HG02678 (cell line): ENCODE data around the gene UTP3.
"Not testable (repeated sequence)": the region's sequence is repeated elsewhere in the genome, so short reads cannot be mapped to it uniquely, and the experiment has no call there.

Experiments used
- ATAC-seq: cut with Tn5 transposase; IDR thresholded peaks from one replicate; pipeline ENCODE4 v1.9.1; 2021; ENCODE audit warnings: mild to moderate bottlenecking, moderate library complexity; ENCODE audit not compliant: unreplicated experiment

The UTP3 gene

GRCh38 chr4:70682142-70682541 is 6.2 kb upstream of the UTP3 start:
- ATAC-seq: not testable (repeated sequence)

GRCh38 chr4:70687392-70687791 is 940 bp upstream of the UTP3 start:
- ATAC-seq: no peak

DNA sequence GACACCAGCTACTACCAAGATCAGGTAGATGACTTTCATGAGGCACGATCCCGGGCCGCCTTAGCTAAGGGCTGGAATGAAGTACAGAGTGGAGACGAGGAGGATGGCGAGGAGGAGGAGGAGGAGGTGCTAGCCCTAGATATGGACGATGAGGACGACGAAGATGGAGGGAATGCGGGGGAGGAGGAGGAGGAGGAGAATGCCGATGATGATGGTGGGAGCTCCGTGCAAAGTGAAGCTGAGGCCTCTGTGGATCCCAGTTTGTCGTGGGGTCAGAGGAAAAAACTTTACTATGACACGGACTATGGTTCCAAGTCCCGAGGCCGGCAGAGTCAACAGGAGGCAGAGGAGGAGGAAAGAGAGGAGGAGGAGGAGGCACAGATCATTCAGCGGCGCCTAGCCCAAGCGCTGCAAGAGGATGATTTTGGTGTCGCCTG is 481 bp downstream of the UTP3 start:
- peak; percentile 0 for ATAC-seq

- ATAC-seq: no peak
These were observed 3.3 kb downstream of the UTP3 start for GRCh38 chr4:70691661-70692060.

DNA sequence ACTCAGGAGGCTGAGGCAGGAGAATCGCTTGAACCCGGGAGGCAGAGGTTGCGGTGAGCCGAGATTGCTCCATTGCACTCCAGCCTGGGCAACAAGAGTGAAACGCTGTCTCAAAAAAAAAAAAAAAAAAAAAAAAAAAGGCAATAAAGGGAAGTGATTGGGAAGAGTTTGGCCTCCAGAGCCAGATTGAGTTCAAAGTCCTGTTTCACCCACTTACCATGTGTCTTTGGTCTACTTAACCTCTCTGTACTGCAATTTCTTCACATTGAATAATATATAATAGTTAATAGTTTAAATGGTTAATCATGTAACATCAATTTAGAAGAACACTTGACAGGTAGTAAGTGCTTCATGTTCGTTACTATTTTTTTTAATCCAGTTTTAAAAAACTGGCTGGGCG is 6.3 kb downstream of the UTP3 start:
- ATAC-seq: not testable (repeated sequence)

GRCh38 chr4:70698435-70698834 is 10.1 kb downstream of the UTP3 start:
- not testable (repeated sequence) for ATAC-seq

- no peak for ATAC-seq
These were observed 12.4 kb downstream of the UTP3 start for GRCh38 chr4:70700712-70701111.

DNA sequence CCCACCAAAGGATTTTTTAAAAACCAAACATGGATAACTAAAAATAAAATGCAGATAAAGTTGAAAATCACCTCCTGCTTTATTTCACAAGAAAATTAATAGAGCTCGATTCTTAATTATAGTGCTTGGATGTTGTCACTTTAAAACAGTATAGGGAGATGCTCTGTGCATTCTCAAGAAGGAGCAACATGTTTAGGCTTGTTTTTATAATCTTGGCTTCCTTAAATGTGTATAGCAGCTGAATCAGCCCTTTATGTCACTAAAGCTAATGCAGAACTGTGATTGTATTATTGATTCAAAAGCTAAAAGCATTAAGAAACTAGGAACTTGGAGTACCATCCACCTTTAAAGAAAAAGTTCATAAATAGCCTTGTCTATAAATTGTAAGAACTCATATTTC is 12.9 kb downstream of the UTP3 start:
- ATAC-seq: no peak

DNA sequence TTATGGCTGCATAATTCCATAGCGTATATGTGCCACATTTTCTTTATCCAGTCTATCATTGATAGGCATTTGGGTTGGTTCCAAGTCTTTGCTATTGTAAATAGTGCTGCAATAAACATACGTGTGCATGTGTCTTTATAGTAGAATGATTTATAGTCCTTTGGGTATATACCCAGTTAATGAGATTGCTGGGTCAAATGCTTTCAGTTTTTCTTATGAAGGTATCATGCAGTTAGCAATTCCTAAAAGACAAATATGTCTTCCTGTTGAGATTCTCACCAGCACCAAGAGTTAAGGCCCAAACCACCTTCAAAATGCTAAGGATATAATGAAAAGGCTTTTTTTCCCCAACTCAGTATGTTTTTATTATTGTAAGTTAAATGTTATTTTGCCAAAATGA is 14.3 kb downstream of the UTP3 start:
- ATAC-seq: not testable (repeated sequence)

GRCh38 chr4:70703619-70704214 is 15.4 kb downstream of the UTP3 start:
- no peak for ATAC-seq

DNA sequence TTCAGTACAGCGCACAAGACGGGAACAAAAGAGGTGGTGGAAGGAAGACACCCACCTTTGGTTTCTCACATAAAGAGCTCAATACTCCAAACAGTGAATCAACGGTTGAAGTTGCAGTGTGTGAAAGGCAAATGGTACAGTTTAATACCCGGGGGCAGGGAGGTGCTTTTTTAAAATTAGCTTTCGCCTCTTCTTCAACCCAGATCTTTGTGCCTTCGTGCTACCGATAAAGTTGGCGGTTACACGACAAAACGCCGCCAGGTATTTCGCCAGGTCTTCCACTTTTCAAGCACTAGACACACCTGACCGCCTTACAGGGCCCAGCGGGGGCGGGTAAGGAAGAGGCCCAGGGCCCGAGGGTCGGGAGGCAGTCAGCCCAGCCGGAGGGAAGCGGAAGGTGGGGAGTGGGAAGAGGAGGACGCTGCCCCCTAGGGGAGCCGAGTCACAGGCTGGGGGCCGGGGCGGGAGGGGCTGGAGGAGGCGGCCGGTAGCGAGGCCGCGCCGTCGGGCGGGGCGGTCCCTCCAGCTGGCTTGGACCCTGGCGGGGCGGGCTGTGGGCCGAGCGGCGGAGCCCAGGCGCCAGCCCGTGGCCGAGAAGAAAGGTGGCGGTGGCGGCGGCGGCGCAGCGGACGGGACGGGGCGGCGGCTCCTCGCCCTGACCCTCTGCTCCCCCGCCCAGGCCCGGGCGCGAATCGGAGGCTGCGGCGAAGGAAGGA is 16.0 kb downstream of the UTP3 start:
- peak; percentile 65 for ATAC-seq

DNA sequence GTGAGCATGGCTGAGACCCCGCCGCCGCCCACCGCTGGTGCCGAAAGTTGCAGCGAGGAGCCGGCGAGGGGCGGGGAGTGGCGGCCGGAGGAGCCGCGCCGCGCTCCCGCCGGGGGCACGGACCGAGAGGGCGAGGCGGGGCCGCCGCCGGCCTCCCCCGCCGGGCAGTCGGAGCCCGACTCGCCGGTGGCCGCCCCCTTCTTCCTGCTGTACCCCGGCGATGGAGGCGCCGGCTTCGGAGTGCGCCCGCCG is 16.5 kb downstream of the UTP3 start:
- peak; percentile 37 for ATAC-seq

DNA sequence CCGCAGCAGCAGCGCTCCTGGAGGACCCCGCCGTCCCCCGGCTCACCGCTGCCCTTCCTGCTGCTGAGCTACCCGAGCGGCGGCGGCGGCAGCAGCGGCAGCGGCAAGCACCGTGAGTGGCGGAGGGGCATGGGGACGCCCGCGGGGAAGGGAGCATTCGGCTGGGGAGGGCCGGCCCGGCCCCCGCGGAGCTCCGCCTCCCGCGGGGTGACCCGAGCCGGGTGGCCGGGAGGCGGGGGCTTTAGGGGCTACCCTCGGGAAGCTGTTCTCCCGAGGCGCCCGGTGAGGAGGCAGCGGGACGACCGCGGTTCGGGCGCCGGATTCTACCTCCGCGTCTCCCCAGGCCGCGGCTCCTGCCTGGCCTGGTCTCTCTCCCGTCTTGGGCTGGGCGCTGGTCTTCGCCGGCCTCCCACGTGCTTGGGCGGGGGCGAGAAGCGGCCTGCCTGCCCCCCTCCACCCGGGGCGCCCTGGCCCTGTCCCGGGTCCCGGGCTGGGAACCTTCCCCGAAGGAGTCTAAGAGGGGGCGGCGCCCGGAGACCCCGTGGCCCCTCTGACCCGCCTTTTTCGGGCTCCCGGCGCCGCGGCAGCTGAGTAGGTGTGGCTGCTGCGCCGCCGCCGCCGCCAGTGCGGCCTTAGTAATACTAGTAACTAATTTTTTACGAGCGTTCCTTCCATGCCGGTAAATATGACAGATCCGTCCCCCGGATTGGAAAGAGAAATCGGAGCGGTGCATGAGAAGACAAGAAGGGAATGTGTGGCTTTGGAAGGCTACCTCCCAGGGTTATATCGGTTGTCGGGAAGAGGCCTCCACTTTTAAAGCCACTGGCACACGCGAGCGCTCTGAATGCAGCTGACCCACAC is 17.1 kb downstream of the UTP3 start:
- ATAC-seq: peak; percentile 59

DNA sequence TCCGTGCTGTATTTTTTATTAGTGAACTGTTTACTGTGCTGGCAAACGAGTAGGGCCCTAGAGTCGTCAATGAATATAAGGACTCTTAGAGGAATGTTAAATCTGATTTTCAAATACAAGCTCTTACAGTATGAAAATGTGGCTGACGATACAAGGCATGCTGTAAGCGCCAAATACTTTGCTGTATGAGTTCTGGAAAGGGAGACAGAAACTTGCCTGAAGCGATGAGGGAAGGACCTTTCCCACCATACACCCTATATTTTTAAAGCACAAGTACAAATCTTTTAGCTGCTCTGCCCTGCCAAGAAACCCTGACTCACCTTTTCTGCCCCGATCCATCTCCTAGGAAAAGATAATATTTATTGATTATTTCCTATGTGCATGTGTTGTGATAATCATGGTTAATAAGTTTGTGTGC is 17.7 kb downstream of the UTP3 start:
- ATAC-seq: no peak

- ATAC-seq: no peak
These were observed 18.2 kb downstream of the UTP3 start for GRCh38 chr4:70706516-70706915.

DNA sequence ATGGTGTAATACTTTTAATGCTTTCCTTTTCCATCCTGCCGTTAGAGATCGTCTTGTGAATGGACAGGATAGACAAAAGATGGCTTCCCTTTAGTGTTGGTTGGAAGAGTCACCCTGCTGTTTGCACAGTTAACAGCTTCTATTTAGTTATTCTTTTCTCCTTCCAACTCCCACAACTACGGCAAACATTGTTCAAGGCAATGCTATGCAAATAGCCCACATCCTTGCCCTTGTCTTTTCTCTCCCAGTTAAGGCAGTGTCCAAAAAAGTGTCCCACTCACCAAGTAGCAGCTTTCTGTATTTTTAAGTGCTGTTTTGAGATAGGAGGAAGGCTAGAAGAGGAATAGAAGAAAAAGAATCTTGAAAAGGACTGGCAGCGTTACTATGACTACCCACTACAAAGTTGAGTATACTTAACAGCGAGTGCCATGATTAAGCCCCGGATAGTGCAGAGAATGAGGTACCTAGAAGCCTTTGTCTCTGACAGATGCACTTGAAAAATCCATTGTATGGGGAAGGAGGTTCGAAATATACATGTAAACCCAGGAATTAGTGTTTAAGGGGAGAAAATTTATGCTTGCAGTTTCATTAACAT is 21.4 kb downstream of the UTP3 start:
- no peak for ATAC-seq

- no peak for ATAC-seq
These were observed 23.3 kb downstream of the UTP3 start for GRCh38 chr4:70711599-70711998.

GRCh38 chr4:70712150-70712549 is 23.8 kb downstream of the UTP3 start:
- ATAC-seq: no peak

- ATAC-seq: no peak
These were observed 24.5 kb downstream of the UTP3 start for GRCh38 chr4:70712604-70713452.

DNA sequence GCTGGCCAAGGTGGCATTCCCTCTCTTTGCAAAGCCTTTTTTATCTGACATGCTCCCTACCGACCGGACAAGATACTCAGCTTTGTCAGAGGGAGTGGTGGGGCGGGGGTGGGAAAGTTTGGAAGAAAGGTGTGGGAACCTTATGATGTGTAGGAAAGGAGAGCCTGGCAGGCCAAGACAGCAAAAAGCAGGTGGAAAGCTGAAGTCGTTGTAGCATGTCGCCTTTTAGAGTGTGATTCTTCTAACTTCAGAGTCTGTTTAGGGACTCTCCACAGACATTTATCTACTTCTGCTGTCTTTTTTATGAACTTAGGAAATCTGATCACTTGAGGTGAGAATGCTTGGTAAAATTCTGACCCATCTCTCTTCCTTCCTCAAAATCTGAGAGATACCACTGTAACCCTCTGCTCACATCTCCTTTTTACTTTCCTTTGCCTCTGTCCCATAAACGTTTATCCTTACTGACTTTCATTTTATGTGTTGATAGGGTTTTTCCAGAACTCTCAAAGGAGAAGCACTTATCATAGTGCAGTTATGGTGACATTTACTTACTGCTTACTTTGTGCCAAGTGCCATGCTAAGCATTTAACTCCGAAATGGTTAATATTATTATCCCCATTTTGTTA is 25.2 kb downstream of the UTP3 start:
- ATAC-seq: peak; percentile 35
